ENCODE data around the gene MYH6. TPM values are rescaled to one million over a fixed set of nuclear protein-coding genes. Genes with fewer than 3 reads are reported as not detected.

MYH6 gene
- polyA plus RNA-seq, 1 experiment = not detected

GRCh38 chr14:23382731-23383440 is 25.2 kb downstream of the MYH6 start:
- Histone ChIP-seq H3K27ac (ENCODE audit: low read depth, low read length) (no peak overlapping the region), H3K27me3 (ENCODE audit: control insufficient read depth, insufficient read depth, low read length) (peaks cover 41% of the 10 kb centered on the region), H3K4me3 (ENCODE audit: low read depth, low read length) (no peak overlapping the region), H3K9me3 (ENCODE audit: control insufficient read depth, insufficient read depth, low read length) (no peaks in the 10 kb centered on the region)
- no peak for TF ChIP-seq CTCF (IDR thresholded peaks at IDR 0.05; ENCODE audit: low read depth, low read length)
- ChIA-PET POLR2A (no interaction called here), CTCF (interaction anchor here (0.6 to 1.3 kb wide), 2 partner anchors 82 to 324 kb away, joined by 3 to 4 read pairs; no protein-coding TSS in a partner anchor)
- no peak for DNase-seq (ENCODE audit: low read depth, low spot score)

- DNase-seq (ENCODE audit: low read depth, low spot score) = no peak
- Histone ChIP-seq H3K4me3 (ENCODE audit: low read depth, low read length) (no peak overlapping the region), H3K27me3 (ENCODE audit: control insufficient read depth, insufficient read depth, low read length) (peaks cover 47% of the 10 kb centered on the region), H3K27ac (ENCODE audit: low read depth, low read length) (no peak overlapping the region), H3K9me3 (ENCODE audit: control insufficient read depth, insufficient read depth, low read length) (no peaks in the 10 kb centered on the region)
- no peak for TF ChIP-seq CTCF (IDR thresholded peaks at IDR 0.05; ENCODE audit: low read depth, low read length)
- ChIA-PET CTCF (interaction anchor here (0.6 kb wide), 1 partner anchor 324 kb away, joined by 3 read pairs; no protein-coding TSS in a partner anchor), POLR2A (no interaction called here)
Observed at GRCh38 chr14:23382276-23382675, 25.8 kb downstream of the MYH6 start.

- Histone ChIP-seq H3K9me3 (ENCODE audit: control insufficient read depth, insufficient read depth, low read length) (no peaks in the 10 kb centered on the region), H3K4me3 (ENCODE audit: low read depth, low read length) (no peak overlapping the region), H3K27ac (ENCODE audit: low read depth, low read length) (no peak overlapping the region), H3K27me3 (ENCODE audit: control insufficient read depth, insufficient read depth, low read length) (peaks cover 50% of the 10 kb centered on the region)
- no peak for DNase-seq (ENCODE audit: low read depth, low spot score)
- ChIA-PET POLR2A (no interaction called here), CTCF (interaction anchor here (0.6 to 4.8 kb wide), 2 partner anchors 56 to 323 kb away, joined by 3 to 138 read pairs; partner anchors contain the start of gene PABPN1)
- no peak for TF ChIP-seq CTCF (IDR thresholded peaks at IDR 0.05; ENCODE audit: low read depth, low read length)
Observed at GRCh38 chr14:23381871-23382270, 26.2 kb downstream of the MYH6 start.

GRCh38 chr14:23380976-23381375 is 27.1 kb downstream of the MYH6 start:
- POLR2A ChIA-PET = interaction anchor here (0.6 to 2.1 kb wide), 3 partner anchors 28 to 268 kb away, joined by 3 to 9 read pairs (median 5); partner anchors contain the start of gene SLC22A17
- no peak for TF ChIP-seq CTCF (IDR thresholded peaks at IDR 0.05; ENCODE audit: low read depth, low read length)

More at GRCh38 chr14:23380976-23381375, 27.1 kb downstream of the MYH6 start:
- Histone ChIP-seq H3K9me3 (ENCODE audit: control insufficient read depth, insufficient read depth, low read length) (no peaks in the 10 kb centered on the region), H3K27ac (ENCODE audit: low read depth, low read length) (no peak overlapping the region), H3K27me3 (ENCODE audit: control insufficient read depth, insufficient read depth, low read length) (peaks cover 51% of the 10 kb centered on the region), H3K4me3 (ENCODE audit: low read depth, low read length) (no peak overlapping the region)
- CTCF ChIA-PET = interaction anchor here (0.6 to 4.8 kb wide), 16 partner anchors 8 to 250 kb away, joined by 3 to 138 read pairs (median 6); partner anchors contain the start of genes PABPN1 and SLC22A17
- DNase-seq (ENCODE audit: low read depth, low spot score) = no peak
